ENCODE measurements around the gene SH3TC1.

- TF ChIP-seq, protein P1, sequence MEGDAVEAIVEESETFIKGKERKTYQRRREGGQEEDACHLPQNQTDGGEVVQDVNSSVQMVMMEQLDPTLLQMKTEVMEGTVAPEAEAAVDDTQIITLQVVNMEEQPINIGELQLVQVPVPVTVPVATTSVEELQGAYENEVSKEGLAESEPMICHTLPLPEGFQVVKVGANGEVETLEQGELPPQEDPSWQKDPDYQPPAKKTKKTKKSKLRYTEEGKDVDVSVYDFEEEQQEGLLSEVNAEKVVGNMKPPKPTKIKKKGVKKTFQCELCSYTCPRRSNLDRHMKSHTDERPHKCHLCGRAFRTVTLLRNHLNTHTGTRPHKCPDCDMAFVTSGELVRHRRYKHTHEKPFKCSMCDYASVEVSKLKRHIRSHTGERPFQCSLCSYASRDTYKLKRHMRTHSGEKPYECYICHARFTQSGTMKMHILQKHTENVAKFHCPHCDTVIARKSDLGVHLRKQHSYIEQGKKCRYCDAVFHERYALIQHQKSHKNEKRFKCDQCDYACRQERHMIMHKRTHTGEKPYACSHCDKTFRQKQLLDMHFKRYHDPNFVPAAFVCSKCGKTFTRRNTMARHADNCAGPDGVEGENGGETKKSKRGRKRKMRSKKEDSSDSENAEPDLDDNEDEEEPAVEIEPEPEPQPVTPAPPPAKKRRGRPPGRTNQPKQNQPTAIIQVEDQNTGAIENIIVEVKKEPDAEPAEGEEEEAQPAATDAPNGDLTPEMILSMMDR (IDR thresholded peaks at IDR 0.05; ENCODE audit: insufficient read depth, low read depth, low read length) = no peak
- TF ChIP-seq EZH2 (IDR thresholded peaks at IDR 0.05; ENCODE audit: insufficient read depth, low read length) = no peak
Measured at GRCh38 chr4:8221985-8222384, 22.9 kb downstream of the SH3TC1 start.
